Nasal cavity respiratory epithelium epithelial cell of viscerocranial mucosa (primary cell): Measurements from ENCODE around the gene BCHE. TPM values are rescaled to one million over a fixed set of nuclear protein-coding genes. Genes with fewer than 3 reads are reported as not detected.

Experiments
- total RNA-seq: library from RNA; depleted of rRNA; stranded (reverse); fragments of >200 nt; gene quantifications from 2 replicates; pipeline ENCODE4 v1.2.3, GENCODE V29; 2014

BCHE gene
- total RNA-seq = under 0.01 and 1.6 TPM in 2 replicates

DNA sequence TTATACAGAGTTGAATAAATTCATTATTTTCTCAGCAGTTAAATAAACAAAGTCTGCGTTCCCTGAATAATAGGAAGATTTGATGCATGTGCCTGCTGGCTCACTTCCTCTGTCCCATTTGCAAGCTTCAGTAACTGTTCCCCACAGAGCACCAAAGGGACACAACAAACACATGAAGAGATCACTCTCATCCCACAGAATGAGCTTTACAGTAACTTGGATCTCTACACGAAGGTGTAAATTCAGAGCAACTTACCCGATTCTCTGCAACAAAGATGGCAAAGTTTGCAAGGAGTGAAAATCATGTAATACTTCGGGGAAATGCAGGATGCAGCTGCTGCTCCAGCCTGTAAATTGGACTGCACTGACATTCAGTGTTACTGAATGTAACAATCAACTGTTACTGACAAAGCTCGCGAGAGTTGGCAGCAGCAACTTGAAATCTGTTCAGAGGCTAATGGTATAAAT, at the start of gene BCHE:
Gene BCHE (minus strand): TSS at position 366 of the 468 bp plus-strand sequence. CDS start 6,390 bp downstream, outside the sequence.

